PFSK-1 (cell line): ENCODE results near the gene SERPINA5.

Experiments used
- FOXP2 ChIP-seq: optimal IDR thresholded peaks from 2 replicates; pipeline ENCODE3; 2011; ENCODE audit warnings: borderline replicate concordance, control low read depth, inconsistent platforms; ENCODE audit not compliant: insufficient read depth; ENCODE audit errors: extremely low read length, extremely low read depth
- POLR2AphosphoS5 ChIP-seq: IDR thresholded peaks from 2 replicates; pipeline ENCODE4 v1.6.1; 2012; ENCODE audit warnings: low read depth, mild to moderate bottlenecking, control low read depth, low read length, moderate library complexity
- SIN3A ChIP-seq: IDR thresholded peaks from 2 replicates; pipeline ENCODE4 v1.6.1; 2012; ENCODE audit warnings: mild to moderate bottlenecking, low read length, moderate library complexity, borderline replicate concordance; ENCODE audit not compliant: insufficient read depth
- TAF1 ChIP-seq: IDR thresholded peaks from 2 replicates; pipeline ENCODE4 v1.6.1; 2012; ENCODE audit warnings: low read length, control low read depth, borderline replicate concordance; ENCODE audit not compliant: insufficient read depth
- TF ChIP-seq, protein P1 (sequence below), 2 experiments: IDR thresholded peaks; 2 replicates each; pipeline versions ENCODE4 v1.6.1 to v1.8.0; 2011 to 2012; ENCODE audit warnings: low read depth in 2 of 2, low read length in 2 of 2, control low read depth in 1 of 2, inconsistent platforms in 1 of 2, mild to moderate bottlenecking in 1 of 2, moderate library complexity in 1 of 2; ENCODE audit not compliant: insufficient read depth in 1 of 2

GRCh38 chr14:94633121-94633520 lies 51.9 kb downstream of the SERPINA5 start:
- no peak for TF ChIP-seq POLR2AphosphoS5
- no peak for TF ChIP-seq SIN3A
- TF ChIP-seq, protein P1, sequence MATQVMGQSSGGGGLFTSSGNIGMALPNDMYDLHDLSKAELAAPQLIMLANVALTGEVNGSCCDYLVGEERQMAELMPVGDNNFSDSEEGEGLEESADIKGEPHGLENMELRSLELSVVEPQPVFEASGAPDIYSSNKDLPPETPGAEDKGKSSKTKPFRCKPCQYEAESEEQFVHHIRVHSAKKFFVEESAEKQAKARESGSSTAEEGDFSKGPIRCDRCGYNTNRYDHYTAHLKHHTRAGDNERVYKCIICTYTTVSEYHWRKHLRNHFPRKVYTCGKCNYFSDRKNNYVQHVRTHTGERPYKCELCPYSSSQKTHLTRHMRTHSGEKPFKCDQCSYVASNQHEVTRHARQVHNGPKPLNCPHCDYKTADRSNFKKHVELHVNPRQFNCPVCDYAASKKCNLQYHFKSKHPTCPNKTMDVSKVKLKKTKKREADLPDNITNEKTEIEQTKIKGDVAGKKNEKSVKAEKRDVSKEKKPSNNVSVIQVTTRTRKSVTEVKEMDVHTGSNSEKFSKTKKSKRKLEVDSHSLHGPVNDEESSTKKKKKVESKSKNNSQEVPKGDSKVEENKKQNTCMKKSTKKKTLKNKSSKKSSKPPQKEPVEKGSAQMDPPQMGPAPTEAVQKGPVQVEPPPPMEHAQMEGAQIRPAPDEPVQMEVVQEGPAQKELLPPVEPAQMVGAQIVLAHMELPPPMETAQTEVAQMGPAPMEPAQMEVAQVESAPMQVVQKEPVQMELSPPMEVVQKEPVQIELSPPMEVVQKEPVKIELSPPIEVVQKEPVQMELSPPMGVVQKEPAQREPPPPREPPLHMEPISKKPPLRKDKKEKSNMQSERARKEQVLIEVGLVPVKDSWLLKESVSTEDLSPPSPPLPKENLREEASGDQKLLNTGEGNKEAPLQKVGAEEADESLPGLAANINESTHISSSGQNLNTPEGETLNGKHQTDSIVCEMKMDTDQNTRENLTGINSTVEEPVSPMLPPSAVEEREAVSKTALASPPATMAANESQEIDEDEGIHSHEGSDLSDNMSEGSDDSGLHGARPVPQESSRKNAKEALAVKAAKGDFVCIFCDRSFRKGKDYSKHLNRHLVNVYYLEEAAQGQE (IDR thresholded peaks at IDR 0.05; ENCODE audit: insufficient read depth in 1 of 2, low read depth in 2 of 2, low read length in 2 of 2) = no peak
- TF ChIP-seq FOXP2 = no peak
- TF ChIP-seq TAF1 = no peak
